GM19193 (cell line): Measurements from ENCODE around the gene ALOX15.

Source experiments
- POLR2A ChIP-seq: IDR thresholded peaks from 4 replicates; pipeline ENCODE4 v1.6.1; 2011; ENCODE audit not compliant: insufficient read depth, insufficient read length; ENCODE audit errors: extremely low read depth

ALOX15 gene, protein sequence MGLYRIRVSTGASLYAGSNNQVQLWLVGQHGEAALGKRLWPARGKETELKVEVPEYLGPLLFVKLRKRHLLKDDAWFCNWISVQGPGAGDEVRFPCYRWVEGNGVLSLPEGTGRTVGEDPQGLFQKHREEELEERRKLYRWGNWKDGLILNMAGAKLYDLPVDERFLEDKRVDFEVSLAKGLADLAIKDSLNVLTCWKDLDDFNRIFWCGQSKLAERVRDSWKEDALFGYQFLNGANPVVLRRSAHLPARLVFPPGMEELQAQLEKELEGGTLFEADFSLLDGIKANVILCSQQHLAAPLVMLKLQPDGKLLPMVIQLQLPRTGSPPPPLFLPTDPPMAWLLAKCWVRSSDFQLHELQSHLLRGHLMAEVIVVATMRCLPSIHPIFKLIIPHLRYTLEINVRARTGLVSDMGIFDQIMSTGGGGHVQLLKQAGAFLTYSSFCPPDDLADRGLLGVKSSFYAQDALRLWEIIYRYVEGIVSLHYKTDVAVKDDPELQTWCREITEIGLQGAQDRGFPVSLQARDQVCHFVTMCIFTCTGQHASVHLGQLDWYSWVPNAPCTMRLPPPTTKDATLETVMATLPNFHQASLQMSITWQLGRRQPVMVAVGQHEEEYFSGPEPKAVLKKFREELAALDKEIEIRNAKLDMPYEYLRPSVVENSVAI

DNA sequence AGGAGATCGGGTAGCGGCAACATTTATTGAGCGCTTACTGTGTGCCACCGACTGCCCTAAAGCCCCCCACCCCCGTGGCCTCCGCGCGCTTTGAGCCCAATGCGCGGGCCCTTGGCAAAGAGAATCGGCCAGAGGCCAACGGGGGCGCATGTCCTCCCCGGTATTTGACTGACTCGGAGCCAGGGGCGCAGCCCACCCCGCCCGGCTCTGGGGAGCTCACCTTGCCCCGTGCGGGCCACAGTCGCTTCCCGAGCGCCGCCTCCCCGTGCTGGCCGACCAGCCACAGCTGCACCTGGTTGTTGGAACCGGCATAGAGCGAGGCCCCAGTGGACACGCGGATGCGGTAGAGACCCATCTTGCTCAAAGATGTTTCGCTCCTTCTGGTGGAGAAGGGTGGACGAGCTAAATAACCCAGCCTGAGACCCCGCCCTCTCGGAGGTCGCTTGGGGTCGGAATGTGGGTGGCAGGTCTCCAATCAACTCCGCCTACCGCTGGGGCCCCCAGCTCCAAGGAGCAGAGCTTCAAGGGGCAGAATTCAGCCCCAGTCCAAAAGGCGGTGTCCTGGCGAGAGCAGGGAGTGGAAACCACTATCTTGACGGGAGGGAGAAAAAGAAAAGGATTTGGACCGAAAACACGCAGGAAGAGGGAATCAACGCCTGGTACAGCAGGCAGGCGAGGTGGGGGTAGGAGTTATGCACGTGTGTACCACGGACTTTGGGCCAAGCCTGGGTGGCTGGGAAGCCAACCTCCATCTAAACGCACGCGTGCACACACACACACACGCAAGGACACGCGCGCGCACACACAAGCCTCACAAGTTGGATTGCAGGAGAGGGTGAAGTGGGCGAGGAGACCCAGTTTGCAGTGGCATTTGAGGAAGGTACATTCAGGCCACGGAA, at the start of gene ALOX15:
Gene ALOX15 (minus strand): TSS at position 382 of the 899 bp plus-strand sequence. CDS start 27 bp downstream, at position 355.
- TF ChIP-seq POLR2A = no peak

DNA sequence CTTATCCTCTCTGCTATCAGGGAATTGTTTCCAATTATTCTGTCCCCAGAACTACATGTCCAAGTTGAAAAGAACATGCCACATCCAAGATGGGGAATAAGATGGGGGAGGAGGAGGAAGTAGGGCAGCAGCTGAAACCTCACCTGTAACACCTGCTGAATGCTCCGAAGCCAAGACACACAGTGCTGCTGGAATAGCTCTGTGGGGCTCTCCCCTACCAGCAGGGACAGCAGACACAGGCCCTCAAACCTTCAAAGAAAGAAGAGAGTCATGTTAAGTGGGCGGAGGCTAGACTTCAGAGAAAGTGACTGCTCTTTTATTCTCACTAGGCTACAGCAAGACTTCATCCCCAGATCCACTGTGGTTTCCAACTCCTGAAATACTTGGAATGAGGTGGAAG, 49.3 kb upstream of the ALOX15 start:
- TF ChIP-seq POLR2A = no peak

GRCh38 chr17:4679658-4680057, 38.2 kb upstream of the ALOX15 start:
- no peak for TF ChIP-seq POLR2A

DNA sequence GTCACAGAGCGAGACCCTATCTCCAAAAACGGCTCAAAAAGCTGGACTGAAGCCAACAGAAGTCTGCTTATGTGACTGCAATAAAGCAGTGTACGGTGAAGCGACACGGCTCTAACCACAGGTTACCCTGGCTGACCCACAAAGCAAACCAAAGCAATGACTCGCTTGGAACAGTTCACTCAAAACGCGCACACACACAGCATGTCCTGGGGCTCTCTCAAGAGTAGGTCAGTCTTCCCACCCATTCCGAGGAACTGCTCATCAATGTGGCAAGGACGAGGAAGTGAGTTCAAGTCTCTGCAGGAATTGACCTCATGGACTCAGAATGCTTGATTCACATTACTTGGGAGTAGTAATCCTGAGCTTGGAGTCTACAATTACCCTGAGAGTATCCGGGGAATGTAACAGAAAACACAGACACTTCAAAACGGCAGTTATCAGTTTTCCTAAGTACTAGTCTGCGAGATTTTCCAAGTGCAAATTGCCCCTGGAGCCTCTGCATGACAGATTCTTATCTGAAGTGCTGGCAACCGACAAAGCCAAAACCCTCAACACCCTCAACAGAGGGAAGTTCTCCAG, 37.1 kb upstream of the ALOX15 start:
- TF ChIP-seq POLR2A = no peak

DNA sequence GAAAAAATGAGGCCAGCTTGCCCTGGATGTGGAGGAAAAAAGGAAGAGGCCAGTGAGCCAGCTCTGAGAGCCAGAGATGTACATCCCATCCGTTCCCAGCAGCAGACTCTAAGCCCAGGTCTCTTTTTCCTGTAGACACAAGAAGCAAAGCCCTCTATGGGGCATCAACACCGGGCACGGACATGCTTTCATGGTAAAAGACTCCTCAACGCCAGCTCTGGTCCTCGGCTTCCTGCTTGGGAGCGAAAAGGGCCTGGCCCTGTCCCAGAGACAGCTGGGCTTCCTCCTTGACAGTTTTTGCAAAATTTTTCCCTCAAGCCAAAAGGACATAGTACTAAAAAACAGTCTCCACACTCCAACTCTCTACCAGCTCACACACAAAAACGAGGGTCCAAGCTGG, 35.3 kb upstream of the ALOX15 start:
- no peak for TF ChIP-seq POLR2A

- TF ChIP-seq POLR2A = no peak
Measured at GRCh38 chr17:4675791-4676190, 34.3 kb upstream of the ALOX15 start.

DNA sequence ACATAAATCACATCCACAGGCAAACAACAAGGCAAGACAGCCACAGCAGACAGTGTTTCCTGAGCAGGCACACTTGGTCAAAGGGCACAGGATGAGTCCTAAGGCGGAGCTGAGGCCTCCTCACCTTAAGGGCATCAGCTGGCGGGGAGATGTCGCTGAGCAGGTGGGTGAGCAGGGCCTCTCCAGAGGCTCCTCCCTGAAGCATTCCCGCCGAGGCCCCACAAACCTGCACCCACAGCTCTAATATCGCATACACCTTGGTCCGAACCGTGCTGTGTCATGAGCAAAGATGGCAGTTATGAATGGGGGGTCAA, 33.2 kb upstream of the ALOX15 start:
- TF ChIP-seq POLR2A = no peak

DNA sequence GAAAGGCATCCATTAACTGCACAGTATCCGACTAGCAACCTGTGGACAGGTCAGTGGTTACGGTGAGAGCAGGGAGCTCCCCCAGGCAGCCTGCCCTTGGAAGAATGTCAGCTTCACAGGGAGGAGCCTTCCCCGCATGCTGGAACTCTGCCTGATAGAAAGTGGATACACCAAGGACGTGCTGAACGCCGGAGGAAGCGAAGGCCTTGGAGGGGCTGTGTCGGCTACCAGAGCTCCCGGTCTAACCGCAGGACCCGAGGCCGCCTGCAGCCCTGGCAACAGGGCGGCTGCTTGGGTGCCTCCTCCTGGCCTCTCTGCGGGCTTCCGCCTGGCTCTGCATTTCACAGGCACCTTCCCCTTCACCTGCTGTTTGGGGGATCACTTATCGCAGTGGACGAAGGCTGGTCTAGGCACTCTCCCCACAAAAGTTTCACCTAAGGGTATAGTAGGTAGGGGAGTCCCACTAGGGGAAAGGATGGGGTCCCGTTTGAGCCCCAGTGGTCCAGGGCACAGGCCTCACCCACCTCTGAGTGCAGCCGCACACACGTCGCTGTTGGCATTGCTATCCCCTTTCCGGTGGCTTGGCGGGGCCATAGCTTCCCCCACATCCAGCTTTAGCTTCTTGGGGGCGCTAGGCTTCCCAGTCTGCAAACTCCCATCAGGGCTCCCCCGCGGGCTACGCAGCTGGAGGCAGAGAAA, 32.7 kb upstream of the ALOX15 start:
- no peak for TF ChIP-seq POLR2A

GRCh38 chr17:4673169-4673568, 31.7 kb upstream of the ALOX15 start:
- no peak for TF ChIP-seq POLR2A

DNA sequence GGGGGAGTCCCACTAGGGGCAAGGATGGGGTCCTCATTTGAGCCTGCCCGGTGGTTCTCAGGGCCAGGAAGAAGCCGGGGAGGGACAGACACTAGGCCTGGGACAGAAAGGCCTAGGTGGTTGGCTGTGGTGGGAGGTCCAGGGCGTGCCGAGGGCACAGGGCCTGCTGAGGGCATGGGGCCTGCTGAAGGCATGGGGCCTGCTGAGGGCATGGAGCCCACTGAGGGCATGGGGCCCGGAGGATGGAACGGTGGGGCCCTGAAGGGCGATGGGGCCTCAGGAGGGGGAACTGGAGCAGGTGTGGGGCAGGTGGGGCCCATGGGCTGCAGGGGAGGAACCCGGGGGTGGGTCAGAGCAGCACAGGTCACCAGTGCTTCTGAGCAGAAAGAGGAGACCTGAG, 31.3 kb upstream of the ALOX15 start:
- no peak for TF ChIP-seq POLR2A

DNA sequence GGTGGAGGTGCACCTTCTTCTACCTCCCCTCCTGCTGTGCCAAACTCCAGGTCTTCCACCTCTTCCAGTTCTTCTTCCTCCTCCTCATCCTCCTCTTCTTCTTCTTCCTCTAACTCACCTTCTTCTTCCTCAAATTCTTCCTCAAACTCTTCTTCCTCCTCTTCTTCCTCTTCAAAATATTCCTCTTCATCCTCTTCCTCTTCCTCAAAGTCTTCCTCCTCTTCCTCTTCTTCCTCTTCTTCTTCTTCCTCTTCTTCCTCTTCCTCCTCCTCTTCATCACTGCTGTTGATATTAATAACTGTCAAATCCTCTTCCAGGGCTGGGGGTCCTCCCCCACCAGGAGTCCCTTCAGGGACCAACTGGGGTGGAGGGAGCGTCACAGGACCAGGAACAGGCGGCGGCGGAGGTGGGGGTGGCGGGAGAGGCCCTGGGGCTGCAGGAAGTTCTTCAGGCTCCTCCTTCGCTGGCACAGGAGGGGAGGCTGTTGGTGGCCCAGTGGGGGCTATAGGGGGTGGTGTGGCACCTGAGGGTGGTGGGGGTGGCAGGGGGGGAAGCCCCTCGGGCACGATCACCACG, 30.7 kb upstream of the ALOX15 start:
- TF ChIP-seq POLR2A = no peak

DNA sequence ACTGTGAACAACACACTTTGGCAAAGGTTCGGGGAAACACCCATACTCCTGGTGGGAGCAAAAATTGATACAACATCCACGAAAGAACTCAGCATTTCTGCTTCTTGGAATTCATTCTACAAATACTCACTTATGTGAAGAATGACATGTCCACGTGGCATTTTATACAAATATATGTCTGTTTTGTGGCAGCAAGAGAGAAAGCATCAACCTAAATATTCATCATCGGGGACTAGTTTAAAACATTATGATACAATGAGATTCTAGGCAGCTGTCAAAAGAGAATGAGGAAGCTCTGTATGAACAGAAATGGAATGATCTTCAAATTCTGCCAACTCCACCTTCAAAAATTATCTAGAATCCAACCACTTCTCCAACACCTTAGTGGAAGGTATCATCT, 25.7 kb upstream of the ALOX15 start:
- TF ChIP-seq POLR2A = no peak

DNA sequence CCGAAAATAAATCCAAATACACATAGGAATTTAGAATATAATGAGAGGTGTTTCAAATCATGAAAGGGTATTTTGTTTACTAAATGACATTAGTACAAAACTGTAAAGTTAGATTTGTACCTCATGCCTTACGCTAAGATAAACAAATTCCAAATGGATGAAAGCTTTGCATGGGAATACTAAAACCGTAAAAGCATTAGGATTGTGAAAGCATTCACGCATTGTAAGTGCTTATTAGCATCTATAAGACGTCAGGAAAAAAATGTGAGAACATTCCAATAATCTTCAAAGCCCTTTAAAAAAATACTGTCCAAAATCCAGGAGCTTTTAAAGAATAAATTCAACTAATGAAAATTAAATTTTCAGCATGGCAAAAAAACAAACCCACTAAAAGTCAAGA, 24.8 kb upstream of the ALOX15 start:
- TF ChIP-seq POLR2A = no peak

GRCh38 chr17:4665027-4665426, 23.5 kb upstream of the ALOX15 start:
- TF ChIP-seq POLR2A = no peak
